ENCODE data around the gene RABAC1.

The RABAC1 gene

DNA sequence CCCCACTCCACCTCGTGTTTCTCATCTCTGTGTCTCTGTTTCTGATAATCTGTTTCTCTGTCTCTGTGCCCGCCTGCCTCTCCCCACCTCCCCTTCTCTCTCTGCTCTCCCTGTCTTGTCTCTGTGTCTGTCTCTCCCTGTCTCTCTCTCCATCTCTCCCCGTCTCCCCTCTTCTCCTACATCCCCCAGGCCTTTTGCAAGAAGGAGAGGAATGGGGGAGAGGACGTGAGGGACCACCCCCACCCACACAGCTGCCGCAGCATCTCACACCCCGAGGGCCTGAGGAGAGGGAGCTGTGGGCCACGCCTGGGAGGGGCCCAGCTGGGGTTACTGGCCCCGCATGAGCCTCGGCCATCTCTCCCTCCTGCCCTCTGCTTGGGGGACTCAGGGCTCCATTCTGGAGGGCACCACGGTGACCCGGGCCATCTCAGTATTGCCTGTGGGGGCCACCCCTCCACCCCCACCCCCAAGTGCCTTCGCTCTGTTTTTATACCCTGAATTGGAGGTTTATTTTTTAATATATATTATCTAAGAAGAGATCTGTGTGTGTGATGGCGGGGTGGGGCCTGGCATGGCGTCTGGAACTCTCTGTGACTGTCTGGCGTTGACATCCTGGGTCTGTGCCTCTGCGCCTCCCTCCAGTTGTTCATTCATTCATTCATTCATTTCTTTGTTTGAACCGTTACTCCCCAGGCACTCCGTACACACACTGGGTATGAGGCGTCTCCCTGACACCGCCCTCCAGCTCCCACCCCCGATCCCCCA, 52.0 kb downstream of the RABAC1 start:
- H4K91ac ChIP-seq (ENCODE audit: low read depth, low read length, poor library complexity): no peak overlapping the region
- no peak overlapping the region for H2BK120ac ChIP-seq (ENCODE audit: low read depth, low read length)
- H3K27ac ChIP-seq (replicated peaks; ENCODE audit: low read length): no peak overlapping the region
- no peak for DNase-seq (ENCODE audit: low spot score)
- H2BK5ac ChIP-seq (ENCODE audit: low read length): no peak overlapping the region
- H3K18ac ChIP-seq (ENCODE audit: low read length): no peak overlapping the region
- no peak overlapping the region for H2AK5ac ChIP-seq (ENCODE audit: low read depth, low read length)
- no peak overlapping the region for H3K4me3 ChIP-seq (ENCODE audit: low read length in 2 of 2)
- peaks cover 0 to 2% of the 10 kb centered on the region in 2 donors for H3K9me3 ChIP-seq (replicated peaks in 1 of 2; ENCODE audit: control insufficient read depth in 2 of 2, insufficient read depth in 1 of 2, low read depth in 1 of 2, low read length in 2 of 2)
- peaks cover 22 to 38% of the 10 kb centered on the region in 2 donors for H3K36me3 ChIP-seq (replicated peaks in 1 of 2; ENCODE audit: control insufficient read depth in 2 of 2, insufficient read depth in 2 of 2, low read length in 2 of 2)
- no peak overlapping the region for H3K14ac ChIP-seq (ENCODE audit: low read length)
- H3K4me1 ChIP-seq (ENCODE audit: control insufficient read depth in 2 of 2, insufficient read depth in 1 of 2, low read depth in 1 of 2, low read length in 2 of 2): peaks cover 0 to under 1% of the 10 kb centered on the region in 2 donors
- H2AFZ ChIP-seq (ENCODE audit: low read length): no peak overlapping the region
- no peak overlapping the region for H3K9ac ChIP-seq (ENCODE audit: low read depth, low read length, poor library complexity)
- H3K4ac ChIP-seq (ENCODE audit: low read length): no peak overlapping the region
- H2BK15ac ChIP-seq (ENCODE audit: low read length): no peak overlapping the region
- no CpG with 5 or more reads among the region's 21 CpGs for WGBS, 2 donors (ENCODE audit: extremely low coverage in 2 of 2, insufficient read length in 2 of 2, insufficient replicate concordance in 1 of 2)
- no peak overlapping the region for H4K8ac ChIP-seq (ENCODE audit: low read depth, low read length)
- peak overlapping the region; percentile 73 for H3K23ac ChIP-seq (ENCODE audit: low read depth, low read length, poor library complexity)
- peaks cover 2% of the 10 kb centered on the region for H3K79me1 ChIP-seq (ENCODE audit: low read depth, low read length)
- no peak overlapping the region for H2BK12ac ChIP-seq (ENCODE audit: low read length)
- no peak overlapping the region for H3K4me2 ChIP-seq (ENCODE audit: insufficient read depth, low read length, poor library complexity, severe bottlenecking)
- H3K27me3 ChIP-seq (ENCODE audit: control insufficient read depth in 3 of 3, insufficient read depth in 3 of 3, low read depth in 1 of 3, low read length in 3 of 3): peaks cover 6 to 24% (median 18%) of the 10 kb centered on the region in 3 experiments
